Stimulated activated CD4-positive, alpha-beta T cell treated with anti-CD3 and anti-CD28 coated beads, TNF-alpha, amount 100 ng/mL, for 24 hours (primary cell): ENCODE measurements around the gene EHBP1.

Experiments
- DNase-seq, 3 experiments: peaks; one replicate each; pipeline ENCODE4 v3.0.0-alpha.2; 2020; ENCODE audit warnings: low read depth in 3 of 3

Gene EHBP1

GRCh38 chr2:62705007-62705829 is at the start of gene EHBP1:
Gene EHBP1, plus strand, starts transcription at chr2:62705713. Its CDS starts 1,479 bp downstream, at chr2:62707192.
- DNase-seq: peak; percentile 94 to 96 (median 96)

- no peak for DNase-seq
Observed at GRCh38 chr2:62657783-62658182, 47.7 kb upstream of the EHBP1 start.

- no peak for DNase-seq
Observed at GRCh38 chr2:62658891-62659290, 46.6 kb upstream of the EHBP1 start.

GRCh38 chr2:62660087-62660486 is 45.4 kb upstream of the EHBP1 start:
- no peak for DNase-seq

GRCh38 chr2:62660582-62661262 is 44.8 kb upstream of the EHBP1 start:
- DNase-seq: no peak

- no peak for DNase-seq
Observed at GRCh38 chr2:62661263-62661635, 44.3 kb upstream of the EHBP1 start.

- no peak for DNase-seq
Observed at GRCh38 chr2:62662131-62662530, 43.4 kb upstream of the EHBP1 start.

GRCh38 chr2:62662554-62662953 is 43.0 kb upstream of the EHBP1 start:
- no peak for DNase-seq

- no peak for DNase-seq
Observed at GRCh38 chr2:62663411-62663810, 42.1 kb upstream of the EHBP1 start.

GRCh38 chr2:62663920-62664795 is 41.4 kb upstream of the EHBP1 start:
- no peak for DNase-seq

- no peak for DNase-seq
Observed at GRCh38 chr2:62665446-62665845, 40.1 kb upstream of the EHBP1 start.

- no peak for DNase-seq
Observed at GRCh38 chr2:62669180-62669579, 36.3 kb upstream of the EHBP1 start.

GRCh38 chr2:62672601-62673000 is 32.9 kb upstream of the EHBP1 start:
- DNase-seq: no peak

GRCh38 chr2:62675062-62675461 is 30.5 kb upstream of the EHBP1 start:
- DNase-seq: no peak

GRCh38 chr2:62685256-62685655 is 20.3 kb upstream of the EHBP1 start:
- DNase-seq: no peak

- no peak for DNase-seq
Observed at GRCh38 chr2:62686012-62686685, 19.4 kb upstream of the EHBP1 start.

- DNase-seq: no peak
Observed at GRCh38 chr2:62687636-62688035, 17.9 kb upstream of the EHBP1 start.

GRCh38 chr2:62688771-62689170 is 16.7 kb upstream of the EHBP1 start:
- DNase-seq: no peak

GRCh38 chr2:62691186-62691585 is 14.3 kb upstream of the EHBP1 start:
- DNase-seq: no peak

GRCh38 chr2:62692225-62692624 is 13.3 kb upstream of the EHBP1 start:
- no peak for DNase-seq

- no peak for DNase-seq
Observed at GRCh38 chr2:62698653-62699052, 6.9 kb upstream of the EHBP1 start.

GRCh38 chr2:62704654-62705006 is 883 bp upstream of the EHBP1 start:
- no peak for DNase-seq
